WTC11 (cell line): ENCODE results near the gene CSNK1A1. TPM values are rescaled to one million over a fixed set of nuclear protein-coding genes. Genes with fewer than 3 reads are reported as not detected.

Experiments
- ATAC-seq: fragments of 200-7000 bp; cut with Tn5 transposase; 2 replicates; pipeline ENCODE4 v1.10.0; 2021; ENCODE audit warnings: mild to moderate bottlenecking, moderate library complexity
- CTCF ChIA-PET: fragments of 300-600 bp; sonication (Branson Sonifier 250); formaldehyde crosslinking; loops from one replicate; lab custom pipeline; 2021; ENCODE audit warnings: antibody characterized with exemption; lab: Charles Lee
- POLR2A ChIA-PET: fragments of 350-600 bp; sonication (Branson Sonifier 250); formaldehyde crosslinking; loops from one replicate; lab custom pipeline; 2021; ENCODE audit warnings: antibody characterized with exemption; lab: Charles Lee
- DNase-seq: peaks from one replicate; pipeline ENCODE4 v3.0.0; 2021; ENCODE audit warnings: low spot score
- H3K27ac Mint-ChIP-seq: 2 replicates; pipeline ENCODE4 v1.8.0; 2021; ENCODE audit warnings: mixed read lengths
- H3K27me3 Mint-ChIP-seq: 2 replicates; pipeline ENCODE4 v1.8.0; 2021; ENCODE audit warnings: low read depth, mild to moderate bottlenecking, moderate library complexity, mixed read lengths
- H3K36me3 Mint-ChIP-seq: 2 replicates; pipeline ENCODE4 v1.8.0; 2021; ENCODE audit warnings: mixed read lengths
- H3K4me1 Mint-ChIP-seq: 2 replicates; pipeline ENCODE4 v1.8.0; 2022; ENCODE audit warnings: mixed read lengths
- H3K4me3 Mint-ChIP-seq: 2 replicates; pipeline ENCODE4 v1.8.0; 2021; ENCODE audit warnings: mild to moderate bottlenecking, moderate library complexity, mixed read lengths
- H3K9me3 Mint-ChIP-seq: 2 replicates; pipeline ENCODE4 v1.8.0; 2021; ENCODE audit warnings: mixed read lengths
- CBFB ChIP-seq: sonication (generic); formaldehyde crosslinking; IDR thresholded peaks from 2 replicates; pipeline ENCODE4 v1.8.1; 2022; ENCODE audit warnings: mild to moderate bottlenecking, low read depth, missing genetic modification reagents
- CREB1 ChIP-seq: sonication (generic); formaldehyde crosslinking; IDR thresholded peaks from 2 replicates; pipeline ENCODE4 v1.8.0; 2023; ENCODE audit warnings: mild to moderate bottlenecking, missing genetic modification reagents
- EMX1 ChIP-seq: fragments of 250-450 bp; sonication (Bioruptor Pico); IDR thresholded peaks from 2 replicates; pipeline ENCODE4 v1.8.0; 2021; ENCODE audit warnings: mild to moderate bottlenecking
- ETV6 ChIP-seq: sonication (generic); formaldehyde crosslinking; IDR thresholded peaks from 2 replicates; pipeline ENCODE4 v1.8.1; 2022; ENCODE audit warnings: mild to moderate bottlenecking, missing genetic modification reagents
- FOXP1 ChIP-seq: sonication (generic); formaldehyde crosslinking; IDR thresholded peaks from 2 replicates; pipeline ENCODE4 v1.8.0; 2022; ENCODE audit warnings: missing genetic modification reagents, mild to moderate bottlenecking, moderate library complexity, borderline replicate concordance
- IRF2 ChIP-seq: sonication (generic); formaldehyde crosslinking; IDR thresholded peaks from 2 replicates; pipeline ENCODE4 v1.8.0; 2022; ENCODE audit warnings: low read depth, missing genetic modification reagents, borderline replicate concordance
- NR2C2 ChIP-seq: sonication (generic); formaldehyde crosslinking; IDR thresholded peaks from 2 replicates; pipeline ENCODE4 v1.8.0; 2022; ENCODE audit warnings: mild to moderate bottlenecking, missing genetic modification reagents
- SMAD3 ChIP-seq: sonication (generic); formaldehyde crosslinking; IDR thresholded peaks from 2 replicates; pipeline ENCODE4 v1.8.0; 2022; ENCODE audit warnings: missing genetic modification reagents, mild to moderate bottlenecking, borderline replicate concordance
- TCF7 ChIP-seq: sonication (generic); formaldehyde crosslinking; IDR thresholded peaks from 2 replicates; pipeline ENCODE4 v1.8.0; 2022; ENCODE audit warnings: mild to moderate bottlenecking, low read depth, missing genetic modification reagents, moderate library complexity
- TEAD4 ChIP-seq: sonication (generic); formaldehyde crosslinking; IDR thresholded peaks from 2 replicates; pipeline ENCODE4 v1.8.0; 2022; ENCODE audit warnings: mild to moderate bottlenecking, missing genetic modification reagents
- ZNF138 ChIP-seq: sonication (generic); formaldehyde crosslinking; conservative IDR thresholded peaks from 2 replicates; pipeline ENCODE4 v1.8.1; 2022; ENCODE audit warnings: mild to moderate bottlenecking, moderate library complexity, missing genetic modification reagents
- ZNF263 ChIP-seq: sonication (generic); formaldehyde crosslinking; IDR thresholded peaks from 2 replicates; pipeline ENCODE4 v1.8.1; 2022; ENCODE audit warnings: low read depth, mild to moderate bottlenecking, moderate library complexity, missing genetic modification reagents
- total RNA-seq: library from RNA; stranded (reverse); gene quantifications from 3 replicates; pipeline ENCODE4 v1.2.3, GENCODE V29; 2021
- TF ChIP-seq, protein P1 (sequence below): fragments of 250-450 bp; sonication (Bioruptor Pico); IDR thresholded peaks from 2 replicates; pipeline ENCODE4 v1.9.0; 2021; ENCODE audit warnings: moderate library complexity, mild to moderate bottlenecking, inconsistent platforms, borderline replicate concordance
- TF ChIP-seq, protein P2 (sequence below): sonication (generic); formaldehyde crosslinking; conservative IDR thresholded peaks from 2 replicates; pipeline ENCODE4 v1.8.1; 2022; ENCODE audit warnings: mild to moderate bottlenecking, missing genetic modification reagents
- TF ChIP-seq, protein P3 (sequence below): sonication (generic); formaldehyde crosslinking; IDR thresholded peaks from 2 replicates; pipeline ENCODE4 v1.8.1; 2022; ENCODE audit warnings: low read depth, mild to moderate bottlenecking, moderate library complexity, missing genetic modification reagents, borderline replicate concordance
- TF ChIP-seq, protein P4 (sequence below): fragments of 250-450 bp; sonication (Bioruptor Pico); IDR thresholded peaks from 2 replicates; pipeline ENCODE4 v1.9.0; 2021; ENCODE audit warnings: mild to moderate bottlenecking, borderline replicate concordance
- TF ChIP-seq, protein P5 (sequence below): fragments of 200-600 bp; IDR thresholded peaks from 2 replicates; pipeline ENCODE4 v1.8.0; 2022; ENCODE audit warnings: antibody characterized with exemption
- TF ChIP-seq, protein P6 (sequence below): sonication (generic); formaldehyde crosslinking; IDR thresholded peaks from 2 replicates; pipeline ENCODE4 v1.8.1; 2023; ENCODE audit warnings: mild to moderate bottlenecking, missing genetic modification reagents
- TF ChIP-seq, protein P7 (sequence below): sonication (generic); formaldehyde crosslinking; IDR thresholded peaks from 2 replicates; pipeline ENCODE4 v1.8.0; 2023; ENCODE audit warnings: missing genetic modification reagents

The CSNK1A1 gene
- total RNA-seq, 1 experiment from 2014 or later = 276 TPM

DNA sequence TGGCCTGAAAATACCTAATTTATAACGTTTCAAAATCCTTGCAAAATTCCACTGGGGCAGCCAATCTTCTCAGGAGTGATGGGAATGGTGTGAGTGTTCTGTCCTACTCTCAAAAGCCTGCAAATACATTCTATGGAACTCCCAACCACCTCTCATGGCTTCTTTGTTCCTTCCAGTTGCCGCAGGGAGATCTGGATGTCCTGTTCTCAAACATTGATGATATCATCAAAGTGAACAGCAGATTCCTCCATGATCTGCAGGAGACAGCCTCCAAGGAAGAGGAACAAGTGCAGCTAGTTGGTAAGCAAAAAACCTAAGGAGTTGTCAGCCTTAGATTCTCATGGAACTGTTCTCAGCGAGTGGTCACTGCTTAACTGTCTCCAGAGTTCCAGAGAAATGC lies 49.7 kb upstream of the CSNK1A1 start:
- Mint-ChIP-seq H3K27ac (no peak overlapping the region), H3K4me1 (peaks cover 7% of the 10 kb centered on the region)
- TF ChIP-seq TEAD4 (CRISPR knock-in tag) = no peak
- TF ChIP-seq, protein P1, sequence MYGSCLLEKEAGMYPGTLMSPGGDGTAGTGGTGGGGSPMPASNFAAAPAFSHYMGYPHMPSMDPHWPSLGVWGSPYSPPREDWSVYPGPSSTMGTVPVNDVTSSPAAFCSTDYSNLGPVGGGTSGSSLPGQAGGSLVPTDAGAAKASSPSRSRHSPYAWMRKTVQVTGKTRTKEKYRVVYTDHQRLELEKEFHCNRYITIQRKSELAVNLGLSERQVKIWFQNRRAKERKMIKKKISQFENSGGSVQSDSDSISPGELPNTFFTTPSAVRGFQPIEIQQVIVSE = no peak
- no peak for TF ChIP-seq EMX1
- no peak for TF ChIP-seq SMAD3 (CRISPR knock-in tag)
- TF ChIP-seq FOXP1 = no peak
- no peak for TF ChIP-seq ZNF138 (CRISPR knock-in tag)
- no peak for TF ChIP-seq TCF7 (CRISPR knock-in tag)
- no peak for TF ChIP-seq IRF2 (CRISPR knock-in tag)
- TF ChIP-seq, protein P2, sequence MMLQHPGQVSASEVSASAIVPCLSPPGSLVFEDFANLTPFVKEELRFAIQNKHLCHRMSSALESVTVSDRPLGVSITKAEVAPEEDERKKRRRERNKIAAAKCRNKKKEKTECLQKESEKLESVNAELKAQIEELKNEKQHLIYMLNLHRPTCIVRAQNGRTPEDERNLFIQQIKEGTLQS (CRISPR knock-in tag) = no peak
- no peak for TF ChIP-seq CREB1 (CRISPR knock-in tag)
- TF ChIP-seq, protein P3, sequence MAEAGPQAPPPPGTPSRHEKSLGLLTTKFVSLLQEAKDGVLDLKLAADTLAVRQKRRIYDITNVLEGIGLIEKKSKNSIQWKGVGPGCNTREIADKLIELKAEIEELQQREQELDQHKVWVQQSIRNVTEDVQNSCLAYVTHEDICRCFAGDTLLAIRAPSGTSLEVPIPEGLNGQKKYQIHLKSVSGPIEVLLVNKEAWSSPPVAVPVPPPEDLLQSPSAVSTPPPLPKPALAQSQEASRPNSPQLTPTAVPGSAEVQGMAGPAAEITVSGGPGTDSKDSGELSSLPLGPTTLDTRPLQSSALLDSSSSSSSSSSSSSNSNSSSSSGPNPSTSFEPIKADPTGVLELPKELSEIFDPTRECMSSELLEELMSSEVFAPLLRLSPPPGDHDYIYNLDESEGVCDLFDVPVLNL = no peak
- TF ChIP-seq, protein P4, sequence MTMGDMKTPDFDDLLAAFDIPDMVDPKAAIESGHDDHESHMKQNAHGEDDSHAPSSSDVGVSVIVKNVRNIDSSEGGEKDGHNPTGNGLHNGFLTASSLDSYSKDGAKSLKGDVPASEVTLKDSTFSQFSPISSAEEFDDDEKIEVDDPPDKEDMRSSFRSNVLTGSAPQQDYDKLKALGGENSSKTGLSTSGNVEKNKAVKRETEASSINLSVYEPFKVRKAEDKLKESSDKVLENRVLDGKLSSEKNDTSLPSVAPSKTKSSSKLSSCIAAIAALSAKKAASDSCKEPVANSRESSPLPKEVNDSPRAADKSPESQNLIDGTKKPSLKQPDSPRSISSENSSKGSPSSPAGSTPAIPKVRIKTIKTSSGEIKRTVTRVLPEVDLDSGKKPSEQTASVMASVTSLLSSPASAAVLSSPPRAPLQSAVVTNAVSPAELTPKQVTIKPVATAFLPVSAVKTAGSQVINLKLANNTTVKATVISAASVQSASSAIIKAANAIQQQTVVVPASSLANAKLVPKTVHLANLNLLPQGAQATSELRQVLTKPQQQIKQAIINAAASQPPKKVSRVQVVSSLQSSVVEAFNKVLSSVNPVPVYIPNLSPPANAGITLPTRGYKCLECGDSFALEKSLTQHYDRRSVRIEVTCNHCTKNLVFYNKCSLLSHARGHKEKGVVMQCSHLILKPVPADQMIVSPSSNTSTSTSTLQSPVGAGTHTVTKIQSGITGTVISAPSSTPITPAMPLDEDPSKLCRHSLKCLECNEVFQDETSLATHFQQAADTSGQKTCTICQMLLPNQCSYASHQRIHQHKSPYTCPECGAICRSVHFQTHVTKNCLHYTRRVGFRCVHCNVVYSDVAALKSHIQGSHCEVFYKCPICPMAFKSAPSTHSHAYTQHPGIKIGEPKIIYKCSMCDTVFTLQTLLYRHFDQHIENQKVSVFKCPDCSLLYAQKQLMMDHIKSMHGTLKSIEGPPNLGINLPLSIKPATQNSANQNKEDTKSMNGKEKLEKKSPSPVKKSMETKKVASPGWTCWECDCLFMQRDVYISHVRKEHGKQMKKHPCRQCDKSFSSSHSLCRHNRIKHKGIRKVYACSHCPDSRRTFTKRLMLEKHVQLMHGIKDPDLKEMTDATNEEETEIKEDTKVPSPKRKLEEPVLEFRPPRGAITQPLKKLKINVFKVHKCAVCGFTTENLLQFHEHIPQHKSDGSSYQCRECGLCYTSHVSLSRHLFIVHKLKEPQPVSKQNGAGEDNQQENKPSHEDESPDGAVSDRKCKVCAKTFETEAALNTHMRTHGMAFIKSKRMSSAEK (CRISPR knock-in tag) = no peak
- TF ChIP-seq CBFB (CRISPR knock-in tag) = no peak
- TF ChIP-seq, protein P5, sequence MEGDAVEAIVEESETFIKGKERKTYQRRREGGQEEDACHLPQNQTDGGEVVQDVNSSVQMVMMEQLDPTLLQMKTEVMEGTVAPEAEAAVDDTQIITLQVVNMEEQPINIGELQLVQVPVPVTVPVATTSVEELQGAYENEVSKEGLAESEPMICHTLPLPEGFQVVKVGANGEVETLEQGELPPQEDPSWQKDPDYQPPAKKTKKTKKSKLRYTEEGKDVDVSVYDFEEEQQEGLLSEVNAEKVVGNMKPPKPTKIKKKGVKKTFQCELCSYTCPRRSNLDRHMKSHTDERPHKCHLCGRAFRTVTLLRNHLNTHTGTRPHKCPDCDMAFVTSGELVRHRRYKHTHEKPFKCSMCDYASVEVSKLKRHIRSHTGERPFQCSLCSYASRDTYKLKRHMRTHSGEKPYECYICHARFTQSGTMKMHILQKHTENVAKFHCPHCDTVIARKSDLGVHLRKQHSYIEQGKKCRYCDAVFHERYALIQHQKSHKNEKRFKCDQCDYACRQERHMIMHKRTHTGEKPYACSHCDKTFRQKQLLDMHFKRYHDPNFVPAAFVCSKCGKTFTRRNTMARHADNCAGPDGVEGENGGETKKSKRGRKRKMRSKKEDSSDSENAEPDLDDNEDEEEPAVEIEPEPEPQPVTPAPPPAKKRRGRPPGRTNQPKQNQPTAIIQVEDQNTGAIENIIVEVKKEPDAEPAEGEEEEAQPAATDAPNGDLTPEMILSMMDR = no peak
- TF ChIP-seq, protein P6, sequence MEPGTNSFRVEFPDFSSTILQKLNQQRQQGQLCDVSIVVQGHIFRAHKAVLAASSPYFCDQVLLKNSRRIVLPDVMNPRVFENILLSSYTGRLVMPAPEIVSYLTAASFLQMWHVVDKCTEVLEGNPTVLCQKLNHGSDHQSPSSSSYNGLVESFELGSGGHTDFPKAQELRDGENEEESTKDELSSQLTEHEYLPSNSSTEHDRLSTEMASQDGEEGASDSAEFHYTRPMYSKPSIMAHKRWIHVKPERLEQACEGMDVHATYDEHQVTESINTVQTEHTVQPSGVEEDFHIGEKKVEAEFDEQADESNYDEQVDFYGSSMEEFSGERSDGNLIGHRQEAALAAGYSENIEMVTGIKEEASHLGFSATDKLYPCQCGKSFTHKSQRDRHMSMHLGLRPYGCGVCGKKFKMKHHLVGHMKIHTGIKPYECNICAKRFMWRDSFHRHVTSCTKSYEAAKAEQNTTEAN (CRISPR knock-in tag) = no peak
- TF ChIP-seq ETV6 = no peak
- TF ChIP-seq, all 79 proteins: peak for 0
- Mint-ChIP-seq H3K27me3 (no peaks in the 10 kb centered on the region), H3K4me3 (no peak overlapping the region), H3K36me3 (no peaks in the 10 kb centered on the region), H3K9me3 (no peaks in the 10 kb centered on the region)
- no peak for DNase-seq
- ChIA-PET POLR2A (interaction anchor here (0.7 kb wide), 1 partner anchor 1997 kb away, joined by 4 read pairs; no protein-coding TSS in a partner anchor), CTCF (interaction anchor here (0.7 to 1.6 kb wide), 3 partner anchors 10 to 56 kb away, joined by 3 to 7 read pairs (median 3); no protein-coding TSS in a partner anchor)
- no peak for ATAC-seq

DNA sequence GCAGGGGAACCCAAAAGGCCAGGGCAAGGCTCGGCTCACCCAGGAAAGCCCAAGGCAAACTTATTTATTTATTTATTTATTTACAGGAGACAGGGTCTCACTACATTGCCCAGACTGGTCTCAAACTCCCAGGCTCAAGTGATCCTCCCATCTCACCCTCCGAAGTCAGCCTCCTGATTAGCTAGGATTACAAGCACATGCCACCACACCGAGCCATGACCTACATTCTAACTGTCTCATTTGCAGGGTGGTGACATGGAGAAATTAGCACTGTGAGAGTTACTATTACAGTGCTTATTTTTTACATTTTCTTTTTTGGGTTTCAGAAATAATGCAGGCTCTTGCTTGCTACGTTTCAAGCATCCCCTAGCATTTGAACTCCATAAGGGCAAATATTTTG lies 48.1 kb upstream of the CSNK1A1 start:
- DNase-seq (no peak), ATAC-seq (no peak)
- TF ChIP-seq ZNF263 (CRISPR knock-in tag) = no peak
- TF ChIP-seq, protein P7, sequence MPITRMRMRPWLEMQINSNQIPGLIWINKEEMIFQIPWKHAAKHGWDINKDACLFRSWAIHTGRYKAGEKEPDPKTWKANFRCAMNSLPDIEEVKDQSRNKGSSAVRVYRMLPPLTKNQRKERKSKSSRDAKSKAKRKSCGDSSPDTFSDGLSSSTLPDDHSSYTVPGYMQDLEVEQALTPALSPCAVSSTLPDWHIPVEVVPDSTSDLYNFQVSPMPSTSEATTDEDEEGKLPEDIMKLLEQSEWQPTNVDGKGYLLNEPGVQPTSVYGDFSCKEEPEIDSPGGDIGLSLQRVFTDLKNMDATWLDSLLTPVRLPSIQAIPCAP (CRISPR knock-in tag) = no peak
- no peak for TF ChIP-seq NR2C2 (CRISPR knock-in tag)
- CTCF ChIA-PET = interaction anchor here (0.9 to 1.5 kb wide), 14 partner anchors 9 to 253 kb away, joined by 3 to 14 read pairs (median 4); partner anchors contain the start of gene ARHGEF37
- no peaks in the 10 kb centered on the region for H3K27me3 Mint-ChIP-seq
- H3K27ac Mint-ChIP-seq = no peak overlapping the region
- peaks cover 7% of the 10 kb centered on the region for H3K4me1 Mint-ChIP-seq
- H3K9me3 Mint-ChIP-seq = no peaks in the 10 kb centered on the region
- H3K36me3 Mint-ChIP-seq = no peaks in the 10 kb centered on the region
- POLR2A ChIA-PET = no interaction called here
- H3K4me3 Mint-ChIP-seq = no peak overlapping the region
